Common myeloid progenitor, CD34-positive (primary cell): ENCODE measurements around the gene PELI2.

ENCODE experiments used
- CTCF ChIA-PET: fragments of 350-600 bp; sonication (Branson Sonifier 250); formaldehyde crosslinking; loops from one replicate; lab custom pipeline; 2021; ENCODE audit warnings: antibody characterized with exemption; lab: Charles Lee
- POLR2A ChIA-PET: fragments of 350-600 bp; sonication (Branson Sonifier 250); formaldehyde crosslinking; loops from one replicate; lab custom pipeline; 2021; ENCODE audit warnings: antibody characterized with exemption; lab: Charles Lee
- DNase-seq, 3 donors: peaks; one replicate each; pipeline versions ENCODE4 v3.0.0 to v3.0.0-alpha.2; 2013
- H3K27ac ChIP-seq, 2 experiments: 1 replicate in 1 of 2; 2 replicates in 1 of 2; pipeline ENCODE4 v1.7.0; 2013; ENCODE audit warnings: inconsistent platforms in 2 of 2, low read length in 2 of 2, mild to moderate bottlenecking in 2 of 2, low read depth in 1 of 2, moderate library complexity in 1 of 2; ENCODE audit not compliant: severe bottlenecking in 2 of 2, insufficient read depth in 1 of 2, poor library complexity in 1 of 2
- H3K27me3 ChIP-seq, 5 experiments: replicated peaks in 2 of 5; 1 replicate in 3 of 5; 2 replicates in 2 of 5; pipeline versions ENCODE4 v1.6.1 to v1.7.0; 2013; ENCODE audit warnings: low read length in 4 of 5, mild to moderate bottlenecking in 2 of 5, moderate library complexity in 2 of 5, inconsistent platforms in 1 of 5; ENCODE audit not compliant: insufficient read depth in 5 of 5, control insufficient read depth in 4 of 5
- H3K36me3 ChIP-seq, 4 experiments: 1 replicate in 2 of 4; 2 replicates in 2 of 4; pipeline versions ENCODE4 v1.6.1 to v1.7.0; 2013; ENCODE audit warnings: low read length in 3 of 4, control low read depth in 1 of 4, mild to moderate bottlenecking in 1 of 4; ENCODE audit not compliant: control insufficient read depth in 4 of 4, insufficient read depth in 4 of 4
- H3K4me1 ChIP-seq, 4 experiments: 1 replicate in 3 of 4; 2 replicates in 1 of 4; pipeline versions ENCODE4 v1.6.1 to v1.7.1; 2013; ENCODE audit warnings: low read length in 3 of 4, mild to moderate bottlenecking in 3 of 4, control low read depth in 1 of 4, inconsistent platforms in 1 of 4, moderate library complexity in 1 of 4; ENCODE audit not compliant: control insufficient read depth in 4 of 4, insufficient read depth in 4 of 4; ENCODE audit errors: control extremely low read depth in 1 of 4
- H3K4me3 ChIP-seq, 7 experiments: 1 replicate in 4 of 7; 2 replicates in 3 of 7; pipeline versions ENCODE4 v1.5.1 to v1.7.0; 2013; ENCODE audit warnings: mild to moderate bottlenecking in 7 of 7, low read length in 6 of 7, moderate library complexity in 6 of 7, inconsistent platforms in 2 of 7, low read depth in 2 of 7, control low read depth in 1 of 7; ENCODE audit not compliant: insufficient read depth in 4 of 7, control insufficient read depth in 1 of 7; ENCODE audit errors: extremely low read depth in 1 of 7
- H3K9me3 ChIP-seq, 5 experiments: 1 replicate in 4 of 5; 2 replicates in 1 of 5; pipeline versions ENCODE4 v1.6.1 to v1.7.1; 2013; ENCODE audit warnings: low read length in 4 of 5, mild to moderate bottlenecking in 2 of 5, inconsistent platforms in 1 of 5, low read depth in 1 of 5, moderate library complexity in 1 of 5; ENCODE audit not compliant: control insufficient read depth in 4 of 5, insufficient read depth in 2 of 5; ENCODE audit errors: control extremely low read depth in 1 of 5
- WGBS: methylation state at CpG from one replicate; pipeline ENCODE4 v1.1.5; 2013; ENCODE audit not compliant: insufficient coverage; 5-methylcytosine and 5-hydroxymethylcytosine counted together

PELI2 gene

DNA sequence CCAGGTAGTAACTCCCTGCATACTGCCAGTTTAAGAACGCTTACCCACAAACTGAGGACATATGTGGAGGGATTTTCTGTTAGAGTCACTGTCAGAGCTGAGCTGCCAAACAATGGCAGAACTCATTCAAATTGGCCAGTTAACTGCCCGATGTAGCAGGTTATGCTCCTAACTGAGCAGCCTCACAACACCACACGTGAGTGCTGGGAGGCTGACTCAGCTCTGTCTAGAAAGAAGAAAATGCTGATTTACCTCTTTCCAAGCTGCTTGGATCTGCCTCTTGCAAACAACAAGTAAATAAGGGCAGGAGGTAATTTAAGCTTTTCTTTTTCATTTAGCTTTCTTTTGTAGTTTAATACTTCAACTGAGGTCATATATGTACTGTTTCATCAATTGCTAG, 195.6 kb downstream of the PELI2 start:
- H3K27me3 ChIP-seq = no peaks in the 10 kb centered on the region
- peaks cover 0 to 7% (median 0%) of the 10 kb centered on the region in 5 experiments for H3K9me3 ChIP-seq
- ChIA-PET POLR2A (interaction anchor here (0.5 kb wide), 1 partner anchor 28 kb away, joined by 7 read pairs; no protein-coding TSS in a partner anchor), CTCF (interaction anchor here (1.3 to 1.6 kb wide), 2 partner anchors 10 to 27 kb away, joined by 3 read pairs; no protein-coding TSS in a partner anchor)
- H3K36me3 ChIP-seq = peaks cover 0 to 7% (median 0%) of the 10 kb centered on the region in 4 experiments
- WGBS = 95% methylated on average over 2 of the region's 3 CpGs
- peaks cover 8 to 18% (median 11%) of the 10 kb centered on the region in 4 experiments for H3K4me1 ChIP-seq
- DNase-seq = no peak
- H3K27ac ChIP-seq = no peak overlapping the region
- no peak overlapping the region for H3K4me3 ChIP-seq

DNA sequence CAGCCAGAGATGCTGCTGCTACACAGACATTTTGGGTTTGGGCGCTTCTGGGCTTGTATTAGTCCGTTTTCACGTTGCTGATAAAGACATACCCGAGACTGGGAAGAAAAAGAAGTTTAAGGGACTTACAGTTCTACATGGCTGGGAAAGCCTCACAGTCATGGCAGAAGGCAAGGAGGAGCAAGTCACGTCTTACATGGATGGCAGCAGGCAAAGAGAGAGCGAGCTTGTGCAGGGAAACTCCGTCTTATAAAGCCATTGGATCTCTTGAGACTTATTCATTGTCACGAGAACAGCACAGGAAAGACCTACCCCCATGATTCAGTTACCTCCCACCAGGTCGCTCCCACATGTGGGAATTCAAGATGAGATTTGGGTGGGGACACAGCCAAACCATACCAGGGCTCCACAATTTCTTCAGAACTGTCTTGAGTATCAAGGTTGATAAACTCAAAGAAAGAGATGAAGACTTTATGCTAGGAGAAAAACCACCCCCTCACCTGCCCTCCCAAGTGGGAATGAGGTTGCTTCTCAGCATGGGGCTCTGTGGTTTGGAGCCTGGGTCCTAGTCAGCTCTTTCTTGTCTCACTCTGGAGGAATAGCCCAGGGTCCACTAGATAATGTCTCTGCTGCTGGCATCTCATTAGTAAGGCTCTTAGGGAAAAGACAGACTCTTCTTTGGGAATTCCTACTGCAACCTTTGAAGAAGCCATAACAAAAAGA, 200.3 kb downstream of the PELI2 start:
- H3K4me1 ChIP-seq = no peaks in the 10 kb centered on the region
- over 99% methylated on average over 9 of the region's 9 CpGs for WGBS
- ChIA-PET CTCF (no interaction called here), POLR2A (no interaction called here)
- H3K27me3 ChIP-seq = no peaks in the 10 kb centered on the region
- peaks cover 0 to 7% (median 0%) of the 10 kb centered on the region in 4 experiments for H3K36me3 ChIP-seq
- no peak overlapping the region for H3K4me3 ChIP-seq
- no peak overlapping the region for H3K27ac ChIP-seq
- no peak for DNase-seq
- H3K9me3 ChIP-seq = peaks cover 0 to 7% (median 0%) of the 10 kb centered on the region in 5 experiments

DNA sequence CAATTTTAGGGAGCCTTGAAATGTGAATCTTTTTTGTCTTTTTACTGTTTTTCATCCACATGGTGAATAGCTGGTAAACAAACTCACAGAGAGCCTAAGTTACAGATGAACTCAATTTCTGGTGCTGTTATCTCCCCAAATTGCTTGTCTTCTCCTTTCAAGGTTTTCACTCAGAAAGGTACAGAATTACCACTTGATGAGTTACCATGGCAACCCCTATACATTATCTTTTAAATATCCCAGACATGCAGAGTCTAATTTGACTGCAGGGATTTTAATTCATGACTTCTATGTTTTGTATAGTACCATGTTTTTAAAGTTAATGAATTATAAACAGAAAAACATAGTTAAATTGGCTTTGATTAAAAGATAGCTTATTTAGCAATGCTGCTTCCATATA, 203.7 kb downstream of the PELI2 start:
- ChIA-PET CTCF (interaction anchor here (1.3 to 2.0 kb wide), 2 partner anchors 8 to 18 kb away, joined by 4 to 5 read pairs; no protein-coding TSS in a partner anchor), POLR2A (interaction anchor here (0.7 kb wide), 1 partner anchor 16 kb away, joined by 4 read pairs; no protein-coding TSS in a partner anchor)
- no peak for DNase-seq
- Histone ChIP-seq H3K4me3 (no peak overlapping the region), H3K4me1 (peaks cover 0 to 3% (median 1%) of the 10 kb centered on the region in 4 experiments), H3K27me3 (no peaks in the 10 kb centered on the region), H3K9me3 (peaks cover 0 to 4% (median 0%) of the 10 kb centered on the region in 5 experiments), H3K36me3 (peaks cover 0 to 7% (median 0%) of the 10 kb centered on the region in 4 experiments), H3K27ac (no peak overlapping the region)

DNA sequence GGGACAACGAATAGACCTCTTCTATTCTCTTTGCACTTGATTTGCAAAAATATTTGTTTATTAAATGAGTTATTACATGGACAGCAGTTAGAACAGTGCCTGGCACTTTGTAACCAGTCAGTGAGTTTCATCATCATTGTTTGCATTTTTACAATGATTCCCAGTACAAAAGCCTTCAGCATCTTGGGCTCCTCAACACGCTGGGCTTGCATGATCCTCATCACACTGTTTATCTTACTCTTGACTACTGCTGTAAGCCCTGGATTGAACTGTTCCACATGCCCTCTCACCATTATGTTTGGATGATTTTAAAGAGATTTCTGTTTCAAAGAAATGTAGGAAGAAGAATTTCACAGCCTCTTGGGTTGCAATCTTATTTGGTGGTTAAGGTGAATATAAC, 204.3 kb downstream of the PELI2 start:
- ChIA-PET CTCF (interaction anchor here (1.3 to 2.0 kb wide), 2 partner anchors 8 to 18 kb away, joined by 4 to 5 read pairs; no protein-coding TSS in a partner anchor), POLR2A (no interaction called here)
- peaks cover 0 to 7% (median 0%) of the 10 kb centered on the region in 4 experiments for H3K36me3 ChIP-seq
- no peaks in the 10 kb centered on the region for H3K27me3 ChIP-seq
- WGBS = 100% methylated on average over 2 of the region's 2 CpGs
- peaks cover 0 to 4% (median 0%) of the 10 kb centered on the region in 5 experiments for H3K9me3 ChIP-seq
- H3K4me3 ChIP-seq = no peak overlapping the region
- H3K27ac ChIP-seq = no peak overlapping the region
- no peak for DNase-seq
- peaks cover 0 to 4% (median 2%) of the 10 kb centered on the region in 4 experiments for H3K4me1 ChIP-seq

DNA sequence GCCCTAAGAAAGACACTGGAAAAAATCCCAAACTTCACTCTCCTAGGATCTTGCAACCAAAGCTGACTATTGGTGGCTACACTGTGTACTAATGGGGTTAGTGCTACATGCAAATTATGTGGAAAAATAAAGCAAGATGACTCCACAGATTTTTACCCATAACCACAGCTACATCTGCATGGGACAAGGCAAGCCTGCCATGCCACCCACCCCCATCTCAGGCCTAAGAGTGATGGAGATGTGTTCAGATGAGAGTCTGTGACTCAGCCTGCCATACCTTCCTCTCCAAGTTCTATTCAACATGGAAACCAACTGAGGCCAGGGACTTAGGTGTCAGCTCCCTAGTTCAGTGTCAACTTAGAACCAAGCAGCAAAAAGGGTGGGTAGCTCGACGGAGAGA, 206.2 kb downstream of the PELI2 start:
- no peaks in the 10 kb centered on the region for H3K9me3 ChIP-seq
- WGBS = no CpG with 5 or more reads among the region's 2 CpGs
- no peak overlapping the region for H3K4me3 ChIP-seq
- peaks cover 0 to 4% (median 3%) of the 10 kb centered on the region in 4 experiments for H3K4me1 ChIP-seq
- no peaks in the 10 kb centered on the region for H3K27me3 ChIP-seq
- POLR2A ChIA-PET = no interaction called here
- H3K27ac ChIP-seq = no peak overlapping the region
- CTCF ChIA-PET = interaction anchor here (0.6 to 2.2 kb wide), 2 partner anchors 11 to 15 kb away, joined by 3 to 10 read pairs; no protein-coding TSS in a partner anchor
- no peak for DNase-seq
- H3K36me3 ChIP-seq = no peaks in the 10 kb centered on the region

DNA sequence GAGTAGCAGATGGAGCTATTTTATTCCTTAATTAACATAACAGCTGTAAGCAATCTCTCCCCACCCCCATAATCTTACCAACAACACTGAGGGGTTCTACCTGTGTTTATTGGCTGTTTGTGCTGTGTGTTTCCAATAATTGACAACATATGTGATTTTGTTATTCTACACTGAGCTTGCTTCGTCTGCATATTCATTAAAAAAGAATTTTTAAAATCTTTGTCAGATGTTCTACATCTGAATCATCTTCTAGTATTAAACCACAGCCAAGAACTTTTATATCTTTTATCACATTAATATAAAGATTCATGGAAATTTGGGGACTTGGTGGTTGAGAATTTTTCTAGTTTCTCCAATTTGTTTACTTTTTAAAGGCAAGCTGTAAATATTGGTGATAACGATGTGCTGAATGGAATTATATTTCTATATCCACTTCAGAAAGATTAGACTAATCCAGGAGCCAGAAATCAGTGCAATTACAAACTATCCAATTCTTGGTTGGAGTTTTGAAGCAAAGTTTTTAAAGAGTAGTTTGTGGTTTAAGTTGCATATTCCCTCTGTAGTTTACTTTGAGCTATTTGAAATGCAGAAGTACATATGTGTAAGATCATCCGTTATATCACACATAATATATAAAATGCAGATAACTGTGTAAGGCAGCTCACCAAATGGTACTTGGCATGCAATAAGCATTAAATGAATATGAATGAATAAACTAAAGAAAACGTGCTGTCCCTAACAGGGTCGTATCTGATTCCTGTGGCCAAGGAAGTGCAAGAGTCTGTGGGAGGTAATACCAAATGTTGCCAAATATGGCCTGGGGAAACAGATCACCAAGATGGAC, 206.9 kb downstream of the PELI2 start:
- Histone ChIP-seq H3K36me3 (no peaks in the 10 kb centered on the region), H3K27me3 (no peaks in the 10 kb centered on the region), H3K27ac (no peak overlapping the region), H3K4me1 (peaks cover 0 to 4% (median 3%) of the 10 kb centered on the region in 4 experiments), H3K9me3 (no peaks in the 10 kb centered on the region), H3K4me3 (no peak overlapping the region)
- WGBS = 95% methylated on average over 2 of the region's 5 CpGs
- ChIA-PET POLR2A (no interaction called here), CTCF (interaction anchor here (0.6 to 2.2 kb wide), 2 partner anchors 10 to 15 kb away, joined by 3 to 10 read pairs; no protein-coding TSS in a partner anchor)
- no peak for DNase-seq
